ENCODE measurements around the gene CCAR1.

DNA sequence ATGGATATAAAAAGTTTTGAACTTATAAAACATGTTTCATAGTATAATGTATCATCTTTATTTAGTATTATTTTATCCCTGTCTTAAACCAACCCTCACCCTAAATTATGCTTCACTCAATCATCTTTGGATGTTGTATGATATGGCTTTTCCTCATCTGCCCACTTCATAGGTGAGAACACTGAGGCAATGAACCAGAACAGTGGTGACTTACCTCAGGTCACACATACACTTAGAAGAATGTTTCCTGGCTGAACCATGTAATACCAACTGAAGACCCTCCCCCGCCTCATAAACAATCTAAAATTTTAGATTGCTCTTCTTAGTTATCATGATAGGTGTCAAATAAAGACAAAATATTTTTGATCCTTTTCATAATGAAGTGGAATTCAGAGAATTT lies 83.7 kb downstream of the CCAR1 start:
- TF ChIP-seq, protein P1, sequence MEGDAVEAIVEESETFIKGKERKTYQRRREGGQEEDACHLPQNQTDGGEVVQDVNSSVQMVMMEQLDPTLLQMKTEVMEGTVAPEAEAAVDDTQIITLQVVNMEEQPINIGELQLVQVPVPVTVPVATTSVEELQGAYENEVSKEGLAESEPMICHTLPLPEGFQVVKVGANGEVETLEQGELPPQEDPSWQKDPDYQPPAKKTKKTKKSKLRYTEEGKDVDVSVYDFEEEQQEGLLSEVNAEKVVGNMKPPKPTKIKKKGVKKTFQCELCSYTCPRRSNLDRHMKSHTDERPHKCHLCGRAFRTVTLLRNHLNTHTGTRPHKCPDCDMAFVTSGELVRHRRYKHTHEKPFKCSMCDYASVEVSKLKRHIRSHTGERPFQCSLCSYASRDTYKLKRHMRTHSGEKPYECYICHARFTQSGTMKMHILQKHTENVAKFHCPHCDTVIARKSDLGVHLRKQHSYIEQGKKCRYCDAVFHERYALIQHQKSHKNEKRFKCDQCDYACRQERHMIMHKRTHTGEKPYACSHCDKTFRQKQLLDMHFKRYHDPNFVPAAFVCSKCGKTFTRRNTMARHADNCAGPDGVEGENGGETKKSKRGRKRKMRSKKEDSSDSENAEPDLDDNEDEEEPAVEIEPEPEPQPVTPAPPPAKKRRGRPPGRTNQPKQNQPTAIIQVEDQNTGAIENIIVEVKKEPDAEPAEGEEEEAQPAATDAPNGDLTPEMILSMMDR (conservative IDR thresholded peaks at IDR 0.05): no peak
- TF ChIP-seq ZFX (IDR thresholded peaks at IDR 0.05): no peak
